Heart left ventricle (tissue), 16 donors: ENCODE measurements around the gene PPM1D. TPM values are rescaled to one million over a fixed set of nuclear protein-coding genes. Genes with fewer than 3 reads are reported as not detected.
"Not testable (repeated sequence)": the region's sequence is repeated elsewhere in the genome, so short reads cannot be mapped to it uniquely, and the experiment has no call there.

Source experiments
- ATAC-seq, 4 donors: fragments of 200-7000 bp; cut with Tn5 transposase; one replicate each; pipeline ENCODE4 v1.9.1; 2020 to 2022; ENCODE audit warnings: moderate library complexity in 4 of 4, mild to moderate bottlenecking in 3 of 4, moderate number of reproducible peaks in 1 of 4
- DNase-seq, 5 donors: peaks; one replicate each; pipeline ENCODE4 v3.0.0-alpha.2; 2020
- H3K27ac ChIP-seq, 12 donors: fragments of 200-600 bp; sonication (generic) in 4 of 12; one replicate each; pipeline versions ENCODE4 v1.5.0 to v1.8.0; 2016 to 2022; ENCODE audit warnings: mild to moderate bottlenecking in 2 of 12
- H3K27me3 ChIP-seq, 9 donors: fragments of 200-600 bp; sonication (generic) in 2 of 9; one replicate each; pipeline versions ENCODE4 v1.5.1 to v1.8.0; 2016 to 2022; ENCODE audit warnings: mild to moderate bottlenecking in 3 of 9
- H3K36me3 ChIP-seq, 9 donors: fragments of 200-600 bp; sonication (generic) in 2 of 9; one replicate each; pipeline versions ENCODE4 v1.5.0 to v1.8.0; 2018 to 2022; ENCODE audit warnings: mild to moderate bottlenecking in 2 of 9
- H3K4me1 ChIP-seq, 12 donors: fragments of 200-600 bp; sonication (generic) in 4 of 12; one replicate each; pipeline versions ENCODE4 v1.5.0 to v1.8.0; 2016 to 2022; ENCODE audit warnings: mild to moderate bottlenecking in 3 of 12
- H3K4me3 ChIP-seq, 12 donors: fragments of 200-600 bp; sonication (generic) in 4 of 12; one replicate each; pipeline versions ENCODE4 v1.5.0 to v1.8.0; 2017 to 2022; ENCODE audit warnings: mild to moderate bottlenecking in 9 of 12, moderate library complexity in 4 of 12
- H3K9me3 ChIP-seq, 12 donors: fragments of 200-600 bp; sonication (generic) in 4 of 12; one replicate each; pipeline versions ENCODE4 v1.5.0 to v1.8.0; 2016 to 2022; ENCODE audit warnings: mild to moderate bottlenecking in 1 of 12
- CTCF ChIP-seq, 12 donors: fragments of 200-600 bp; sonication (generic) in 4 of 12; IDR thresholded peaks; one replicate each; pipeline versions ENCODE4 v1.5.0 to v1.8.0; 2018 to 2022; ENCODE audit warnings: antibody characterized with exemption in 12 of 12, mild to moderate bottlenecking in 5 of 12
- POLR2A ChIP-seq, 2 donors: fragments of 450-650 bp; IDR thresholded peaks; one replicate each; pipeline ENCODE4 v1.6.1; 2017; ENCODE audit warnings: antibody characterized with exemption in 2 of 2, mild to moderate bottlenecking in 2 of 2, moderate library complexity in 2 of 2
- WGBS, 4 donors: extraction: QIAGEN DNeasy Blood & Tissue Kit in 2 of 4; methylation state at CpG; one replicate each; pipeline versions ENCODE4 v1.1.5 to v1.1.7; 2013 to 2018; 5-methylcytosine and 5-hydroxymethylcytosine counted together
- intact Hi-C, 10 donors: fragments of 100-400 bp; cut with DNase I; formaldehyde crosslinking; loops; one replicate each; pipeline versions ENCODE4 v1.11.1 to v1.14.2; 2022
- polyA plus RNA-seq, 2 donors: library from polyadenylated mRNA; stranded (reverse); fragments of 200-250 nt; gene quantifications; one replicate each; pipeline ENCODE4 v1.2.3, GENCODE V29; 2013
- total RNA-seq, 9 donors: library from RNA; depleted of rRNA in 2 of 9; stranded (reverse); fragments of >200 nt in 2 of 9; fragmentation: NEBNext Ultra II Directional in 3 of 9; extraction: Animal tissue kit (Norgen Biotek cat#: 25700) in 3 of 9; gene quantifications; one replicate each; pipeline versions ENCODE4 v1.1.0 to v1.2.4, GENCODE V29; 2016 to 2023
- donor health status: ischemic (EF 13 %, LVEDD 7.1; RV severe dilation, severe dysfunction).
- donor health status: healthy with polysubstance abuse.
- donor health status: DM: no; HTN: yes; CAD: no.
- donor health status: DM: no; HTN: no; CAD: no.
- donor health status: ischemic (EF 25% LVEDD 6.9; RV normal size, moderate dysfunction).
- donor health status: ischemic (EF 25% LVEDD 5.7; RV mildly dilated, moderate dysfunction).
- donor health status: healthy.
- donor health status: DM: yes; HTN: yes; CAD: no.
- donor health status: ischemic (EF 35%, LVEDD 5.7; RV mildly dilated, moderate dysfunction).
- donor health status: nonischemic (EF 11% LVEDD 7.7; RV severe dilation, severe dysfunction).
- donor health status: DM: yes; HTN: yes; CAD: no.
- donor health status: PGD.
- donor health status: ischemic (EF 29% LVEDD 5.4; RV normal size, mild dysfunction).
- donor health status: nonischemic (EF 23%, LVEDD 6.1; RV moderate dilation, normal function).

Gene PPM1D
- total and polyA plus RNA-seq, 11 donors: 1.9 to 11.4 (median 7.4) TPM

- WGBS, 4 donors: 33 to 44% (median 38%) methylated on average over 2 of the region's 2 CpGs
- TF ChIP-seq POLR2A (IDR thresholded peaks at IDR 0.05) (no peak), CTCF (IDR thresholded peaks at IDR 0.05) (no peak)
- Histone ChIP-seq H3K36me3 (peaks cover 0 to 6% (median 0%) of the 10 kb centered on the region in 9 donors), H3K27me3 (no peaks in the 10 kb centered on the region), H3K4me1 (peaks cover 0 to 29% (median 14%) of the 10 kb centered on the region in 12 donors), H3K4me3 (no peak overlapping the region), H3K9me3 (no peaks in the 10 kb centered on the region), H3K27ac (no peak overlapping the region)
- peak in 2 of 4 donors; percentile 22 to 33 for ATAC-seq
- intact Hi-C loops: no loop called here
- DNase-seq: no peak
These were observed 10.5 kb downstream of the PPM1D start for GRCh38 chr17:60610473-60610872.

GRCh38 chr17:60611321-60611720 is 11.3 kb downstream of the PPM1D start:
- WGBS, 4 donors: 95 to 97% (median 96%) methylated on average over 5 of the region's 5 CpGs
- H3K27ac ChIP-seq, H3K27me3 ChIP-seq, H3K36me3 ChIP-seq, intact Hi-C loops, H3K4me3 ChIP-seq, ATAC-seq, H3K9me3 ChIP-seq, DNase-seq: not testable (repeated sequence)
- peaks cover 0 to 29% (median 13%) of the 10 kb centered on the region in 12 donors for H3K4me1 ChIP-seq

- no peak overlapping the region for H3K27ac ChIP-seq
- peaks cover 0 to 17% (median 0%) of the 10 kb centered on the region in 9 donors for H3K36me3 ChIP-seq
- no peaks in the 10 kb centered on the region for H3K27me3 ChIP-seq
- ATAC-seq (no peak), DNase-seq (no peak)
- intact Hi-C loops: no loop called here
- no peak overlapping the region for H3K4me3 ChIP-seq
- TF ChIP-seq CTCF (IDR thresholded peaks at IDR 0.05): no peak
- no peak for TF ChIP-seq POLR2A (IDR thresholded peaks at IDR 0.05)
- H3K9me3 ChIP-seq: no peaks in the 10 kb centered on the region
- H3K4me1 ChIP-seq: peaks cover 0 to 31% (median 13%) of the 10 kb centered on the region in 12 donors
- WGBS, 4 donors: 94 to 97% (median 97%) methylated on average over 9 to 19 of the region's 19 CpGs
These were observed 13.3 kb downstream of the PPM1D start for GRCh38 chr17:60613325-60613724.

- Histone ChIP-seq H3K4me1 (peaks cover 0 to 35% (median 13%) of the 10 kb centered on the region in 12 donors), H3K36me3 (peaks cover 0 to 17% (median 0%) of the 10 kb centered on the region in 9 donors)
- ATAC-seq: peak in 1 of 4 donors; percentile 34
- H3K4me3 ChIP-seq, H3K27me3 ChIP-seq, DNase-seq, H3K9me3 ChIP-seq, intact Hi-C loops, H3K27ac ChIP-seq: not testable (repeated sequence)
- WGBS, 4 donors: 95 to 98% (median 96%) methylated on average over 8 to 20 of the region's 20 CpGs
These were observed 13.8 kb downstream of the PPM1D start for GRCh38 chr17:60613796-60614195.

- ATAC-seq, H3K9me3 ChIP-seq, H3K27me3 ChIP-seq, DNase-seq, H3K27ac ChIP-seq, H3K4me3 ChIP-seq, intact Hi-C loops: not testable (repeated sequence)
- 77 to 81% (median 78%) methylated on average over 3 of the region's 3 CpGs for WGBS, 4 donors
- Histone ChIP-seq H3K36me3 (peaks cover 0 to 17% (median 0%) of the 10 kb centered on the region in 9 donors), H3K4me1 (peaks cover 0 to 40% (median 15%) of the 10 kb centered on the region in 12 donors)
These were observed 14.3 kb downstream of the PPM1D start for GRCh38 chr17:60614247-60614646.

GRCh38 chr17:60615108-60615507 is 15.1 kb downstream of the PPM1D start:
- Histone ChIP-seq H3K9me3 (no peaks in the 10 kb centered on the region), H3K27me3 (no peaks in the 10 kb centered on the region), H3K4me3 (no peak overlapping the region), H3K4me1 (peaks cover 0 to 42% (median 20%) of the 10 kb centered on the region in 12 donors), H3K27ac (no peak overlapping the region), H3K36me3 (peaks cover 0 to 17% (median 0%) of the 10 kb centered on the region in 9 donors)
- DNase-seq: no peak
- no peak for TF ChIP-seq CTCF (IDR thresholded peaks at IDR 0.05)
- no peak for TF ChIP-seq POLR2A (IDR thresholded peaks at IDR 0.05)
- intact Hi-C loops: no loop called here
- ATAC-seq: no peak
- WGBS, 4 donors: 88 to 96% (median 93%) methylated on average over 7 of the region's 7 CpGs
